Neural cell (in vitro differentiated cells): ENCODE data around the gene SLC29A3. TPM values are rescaled to one million over a fixed set of nuclear protein-coding genes. Genes with fewer than 3 reads are reported as not detected.

Experiments
- H2AFZ ChIP-seq: fragments of 200-600, 300-800 bp; sonication (generic), shearing (Covaris generic); 2 replicates; pipeline ENCODE4 v1.6.0; 2014; ENCODE audit warnings: low read depth, mild to moderate bottlenecking, antibody characterized with exemption, low read length, moderate library complexity
- H3F3A ChIP-seq: fragments of 200-600 bp; shearing (Covaris generic); 2 replicates; pipeline ENCODE4 v1.6.1; 2016; ENCODE audit warnings: mild to moderate bottlenecking, moderate library complexity, mixed read lengths, antibody characterized with exemption, low read length; ENCODE audit not compliant: insufficient read depth, poor library complexity, severe bottlenecking
- H3K27ac ChIP-seq: fragments of 200-600, 300-800 bp; sonication (generic), shearing (Covaris generic); 2 replicates; pipeline ENCODE4 v1.5.1; 2014; ENCODE audit warnings: mild to moderate bottlenecking, low read length, moderate library complexity
- H3K27me3 ChIP-seq: fragments of 300-800, 200-600 bp; sonication (generic), shearing (Covaris generic); 2 replicates; pipeline ENCODE4 v1.6.0; 2014; ENCODE audit warnings: mild to moderate bottlenecking, low read depth, low read length, moderate library complexity; ENCODE audit not compliant: insufficient read depth
- H3K36me3 ChIP-seq: fragments of 300-800, 200-600 bp; sonication (generic), shearing (Covaris generic); 2 replicates; pipeline ENCODE4 v1.5.1; 2014; ENCODE audit warnings: mild to moderate bottlenecking, antibody characterized with exemption, low read length, moderate library complexity; ENCODE audit not compliant: insufficient read depth
- H3K4me2 ChIP-seq: fragments of 300-800, 200-600 bp; sonication (generic), shearing (Covaris generic); 2 replicates; pipeline ENCODE4 v1.6.0; 2014; ENCODE audit warnings: mild to moderate bottlenecking, low read length
- H3K4me3 ChIP-seq: fragments of 300-800, 200-600 bp; sonication (generic), shearing (Covaris generic); 2 replicates; pipeline ENCODE4 v1.5.1; 2014; ENCODE audit warnings: mild to moderate bottlenecking, low read length, moderate library complexity
- H3K79me2 ChIP-seq: fragments of 200-600 bp; shearing (Covaris generic); replicated peaks from 2 replicates; pipeline ENCODE4 v1.6.0; 2014; ENCODE audit warnings: mild to moderate bottlenecking, low read length, moderate library complexity; ENCODE audit not compliant: insufficient read depth
- H3K9ac ChIP-seq: fragments of 300-800, 200-600 bp; sonication (generic), shearing (Covaris generic); 2 replicates; pipeline ENCODE4 v1.6.1; 2016; ENCODE audit warnings: mild to moderate bottlenecking, low read length, mixed read lengths
- H3K9me2 ChIP-seq: fragments of 200-600 bp; shearing (Covaris generic); 2 replicates; pipeline ENCODE4 v1.6.1; 2016; ENCODE audit warnings: mild to moderate bottlenecking, low read length, mixed read lengths; ENCODE audit not compliant: insufficient read depth
- H3K9me3 ChIP-seq: fragments of 200-600, 300-800 bp; sonication (generic), shearing (Covaris generic); 2 replicates; pipeline ENCODE4 v1.6.1; 2016; ENCODE audit warnings: mild to moderate bottlenecking, mixed run types, low read length, moderate library complexity, mixed read lengths
- H4K20me1 ChIP-seq: fragments of 200-600 bp; shearing (Covaris generic); 2 replicates; pipeline ENCODE4 v1.6.1; 2016; ENCODE audit warnings: mild to moderate bottlenecking, mixed run types; ENCODE audit not compliant: insufficient read depth
- CTCF ChIP-seq: fragments of 450-650 bp; IDR thresholded peaks from 2 replicates; pipeline ENCODE4 v1.5.1; 2014; ENCODE audit warnings: antibody characterized with exemption, mild to moderate bottlenecking, moderate library complexity; ENCODE audit not compliant: poor library complexity, severe bottlenecking
- EP300 ChIP-seq: fragments of 450-650 bp; conservative IDR thresholded peaks from 2 replicates; pipeline ENCODE4 v1.6.1; 2014; ENCODE audit warnings: antibody characterized with exemption, mild to moderate bottlenecking, moderate library complexity; ENCODE audit not compliant: poor library complexity, severe bottlenecking
- EZH2 ChIP-seq: fragments of 200-600, 300-800 bp; shearing (Covaris generic), sonication (generic); IDR thresholded peaks from 2 replicates; pipeline ENCODE4 v1.6.1; 2014; ENCODE audit warnings: antibody characterized with exemption, low read length, borderline replicate concordance, mild to moderate bottlenecking; ENCODE audit not compliant: insufficient read depth, poor library complexity, severe bottlenecking
- MXI1 ChIP-seq: fragments of 450-650 bp; conservative IDR thresholded peaks from 2 replicates; pipeline ENCODE4 v1.6.1; 2014; ENCODE audit warnings: antibody characterized with exemption, mild to moderate bottlenecking; ENCODE audit not compliant: poor library complexity, severe bottlenecking
- POLR2AphosphoS5 ChIP-seq: IDR thresholded peaks from 2 replicates; pipeline ENCODE4 v1.6.1; 2012
- RAD21 ChIP-seq: fragments of 450-650 bp; conservative IDR thresholded peaks from 2 replicates; pipeline ENCODE4 v1.6.1; 2014; ENCODE audit warnings: antibody characterized with exemption, mild to moderate bottlenecking, moderate library complexity
- REST ChIP-seq: IDR thresholded peaks from 2 replicates; pipeline ENCODE4 v1.6.1; 2012; ENCODE audit warnings: borderline replicate concordance
- SMC3 ChIP-seq: fragments of 450-650 bp; conservative IDR thresholded peaks from 2 replicates; pipeline ENCODE4 v1.6.1; 2014; ENCODE audit warnings: antibody characterized with exemption, mild to moderate bottlenecking, moderate library complexity; ENCODE audit not compliant: poor library complexity
- TAF1 ChIP-seq: IDR thresholded peaks from 2 replicates; pipeline ENCODE4 v1.6.1; 2012; ENCODE audit warnings: low read depth
- polyA plus RNA-seq: library from polyadenylated mRNA; depleted of rRNA; stranded (reverse); fragments of >200 nt; gene quantifications from 2 replicates; pipeline ENCODE4 v1.2.3, GENCODE V29; 2014

SLC29A3 gene
- polyA plus RNA-seq, 1 donor from 2014 or later = 2.3 TPM

- Histone ChIP-seq H3K9ac (no peak overlapping the region), H3K27me3 (no peaks in the 10 kb centered on the region), H3K9me2 (no peaks in the 10 kb centered on the region), H3K4me3 (no peak overlapping the region), H3F3A (no peaks in the 10 kb centered on the region), H3K27ac (no peak overlapping the region), H3K79me2 (no peaks in the 10 kb centered on the region), H4K20me1 (no peaks in the 10 kb centered on the region), H3K4me2 (no peak overlapping the region), H3K36me3 (no peaks in the 10 kb centered on the region), H2AFZ (no peak overlapping the region), H3K9me3 (no peaks in the 10 kb centered on the region)
- TF ChIP-seq RAD21 = no peak
Observed at GRCh38 chr10:71345694-71346093, 26.6 kb downstream of the SLC29A3 start.

- H3K4me3 ChIP-seq = no peak overlapping the region
- no peaks in the 10 kb centered on the region for H3F3A ChIP-seq
- no peaks in the 10 kb centered on the region for H3K9me3 ChIP-seq
- H3K9me2 ChIP-seq = no peaks in the 10 kb centered on the region
- H3K79me2 ChIP-seq = no peaks in the 10 kb centered on the region
- H3K27me3 ChIP-seq = no peaks in the 10 kb centered on the region
- TF ChIP-seq EZH2 (no peak), EP300 (no peak)
- no peak overlapping the region for H3K4me2 ChIP-seq
- H2AFZ ChIP-seq = no peak overlapping the region
- H3K27ac ChIP-seq = no peak overlapping the region
- no peak overlapping the region for H3K9ac ChIP-seq
- no peaks in the 10 kb centered on the region for H4K20me1 ChIP-seq
- H3K36me3 ChIP-seq = no peaks in the 10 kb centered on the region
Observed at GRCh38 chr10:71346731-71347130, 27.7 kb downstream of the SLC29A3 start.

GRCh38 chr10:71347587-71348395 is 28.7 kb downstream of the SLC29A3 start:
- Histone ChIP-seq H4K20me1 (no peaks in the 10 kb centered on the region), H3K27ac (no peak overlapping the region), H2AFZ (no peak overlapping the region), H3K9me2 (no peaks in the 10 kb centered on the region), H3F3A (no peaks in the 10 kb centered on the region), H3K9ac (no peak overlapping the region), H3K4me3 (no peak overlapping the region), H3K4me2 (no peak overlapping the region), H3K79me2 (no peaks in the 10 kb centered on the region), H3K36me3 (no peaks in the 10 kb centered on the region), H3K27me3 (no peaks in the 10 kb centered on the region), H3K9me3 (no peaks in the 10 kb centered on the region)
- TF ChIP-seq EP300 (no peak), EZH2 (no peak), POLR2AphosphoS5 (no peak), SMC3 (no peak), TAF1 (no peak), RAD21 (no peak), REST (no peak), CTCF (no peak), MXI1 (no peak)
